Stimulated activated CD4-positive, alpha-beta T cell treated with anti-CD3 and anti-CD28 coated beads, Interleukin-4, amount 100 ng/mL, for 1 hour (primary cell): Measurements from ENCODE around the gene CDS1.
"Not testable (repeated sequence)": the region's sequence is repeated elsewhere in the genome, so short reads cannot be mapped to it uniquely, and the experiment has no call there.

Experiments
- DNase-seq: peaks from one replicate; pipeline ENCODE4 v3.0.0-alpha.2; 2020

Gene CDS1

DNA sequence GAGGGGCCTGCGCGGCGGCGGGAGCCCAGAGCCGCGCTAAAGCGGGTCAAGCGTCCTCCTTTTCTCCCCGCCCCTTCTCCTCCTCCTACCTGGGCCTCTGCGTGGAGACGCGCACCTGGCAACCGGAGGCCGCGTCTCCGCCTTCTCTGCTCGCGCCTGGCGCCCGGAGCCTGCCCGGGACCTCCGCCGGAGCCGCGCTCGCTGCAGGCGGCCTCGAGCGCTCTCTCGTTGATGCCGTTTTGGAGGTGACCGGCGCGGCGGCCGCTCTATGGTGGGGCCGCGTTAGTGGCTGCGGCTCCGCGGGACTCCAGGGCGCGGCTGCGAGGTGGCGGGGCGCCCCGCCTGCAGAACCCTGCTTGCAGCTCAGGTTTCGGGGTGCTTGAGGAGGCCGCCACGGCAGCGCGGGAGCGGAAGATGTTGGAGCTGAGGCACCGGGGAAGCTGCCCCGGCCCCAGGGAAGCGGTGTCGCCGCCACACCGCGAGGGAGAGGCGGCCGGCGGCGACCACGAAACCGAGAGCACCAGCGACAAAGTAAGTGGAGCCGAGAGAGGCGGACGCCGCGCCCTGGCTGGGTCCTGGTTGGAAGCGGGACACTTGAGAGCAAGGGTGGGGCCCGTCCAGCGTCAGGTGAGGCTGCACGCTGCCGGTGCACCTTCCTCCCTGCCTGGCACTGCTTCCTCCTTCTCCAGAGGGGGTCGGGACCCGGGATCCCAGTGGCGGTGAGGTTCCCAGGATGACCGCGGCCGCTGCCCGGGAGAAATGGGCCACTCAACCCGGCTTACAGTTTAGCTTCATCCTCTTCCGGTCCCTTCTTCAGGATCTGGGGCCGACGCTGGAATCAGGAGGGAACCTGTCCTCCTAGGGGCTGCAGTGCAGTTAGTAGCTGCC is at the start of gene CDS1:
Gene CDS1 (plus strand): TSS at position 140 of the 888 bp plus-strand sequence. CDS start 275 bp downstream, at position 415.
- DNase-seq = peak; percentile 15

DNA sequence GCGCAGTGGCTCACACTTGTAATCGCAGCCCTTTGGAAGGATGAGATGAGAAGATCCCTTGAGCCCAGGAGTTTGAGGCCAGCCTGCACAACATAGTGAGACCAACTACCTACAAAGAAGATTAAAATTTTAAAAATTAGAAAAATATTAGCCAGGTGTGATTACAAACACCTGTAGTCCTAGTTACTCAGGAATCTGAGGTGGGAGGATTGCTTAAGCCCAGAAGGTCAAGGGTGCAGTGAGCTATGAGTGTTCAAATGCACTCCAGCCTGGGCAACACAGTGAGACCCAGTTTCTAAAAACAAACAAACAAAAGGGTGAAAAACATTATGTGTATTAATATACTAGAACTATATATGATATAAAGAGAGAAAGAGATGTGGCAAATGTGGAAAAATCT is 47.0 kb upstream of the CDS1 start:
- DNase-seq = no peak

DNA sequence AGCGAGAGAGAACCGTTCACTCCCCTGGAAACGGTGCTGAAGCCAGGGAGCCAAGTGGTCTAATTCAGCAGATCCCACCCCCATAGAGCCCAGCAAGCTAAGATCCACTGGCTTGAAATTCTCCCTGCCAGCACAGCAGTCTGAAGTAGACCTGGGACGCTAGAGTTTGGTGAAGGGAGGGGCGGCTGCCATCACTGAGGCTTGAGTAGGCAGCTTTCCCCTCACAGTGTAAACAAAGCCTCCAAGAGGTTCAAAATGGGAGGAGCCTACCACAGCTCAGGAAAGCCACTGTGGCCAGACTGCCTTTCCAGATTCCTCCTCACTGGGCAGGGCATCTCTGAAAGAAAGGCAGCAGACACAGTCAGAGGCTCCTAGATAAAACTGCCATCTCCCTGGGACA is 37.8 kb upstream of the CDS1 start:
- no peak for DNase-seq

DNA sequence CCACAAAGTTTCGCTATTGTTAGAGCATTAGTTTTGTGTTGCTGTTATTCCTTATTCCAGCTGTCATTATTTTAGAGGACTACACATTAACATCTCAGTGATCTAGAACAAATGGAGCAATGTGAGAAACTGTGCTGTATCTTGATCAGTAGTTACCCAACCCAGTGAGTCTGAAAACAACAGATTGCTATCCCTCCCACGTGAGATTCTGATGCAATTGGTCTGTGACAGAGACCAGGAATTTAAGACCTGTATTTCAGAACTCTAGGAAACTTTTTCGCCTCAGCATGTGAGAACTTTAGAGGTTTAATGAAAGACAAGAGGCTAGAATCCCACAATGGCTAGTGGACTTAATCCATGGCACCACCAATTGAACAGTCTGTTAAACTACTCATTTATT is 35.7 kb upstream of the CDS1 start:
- DNase-seq = no peak

DNA sequence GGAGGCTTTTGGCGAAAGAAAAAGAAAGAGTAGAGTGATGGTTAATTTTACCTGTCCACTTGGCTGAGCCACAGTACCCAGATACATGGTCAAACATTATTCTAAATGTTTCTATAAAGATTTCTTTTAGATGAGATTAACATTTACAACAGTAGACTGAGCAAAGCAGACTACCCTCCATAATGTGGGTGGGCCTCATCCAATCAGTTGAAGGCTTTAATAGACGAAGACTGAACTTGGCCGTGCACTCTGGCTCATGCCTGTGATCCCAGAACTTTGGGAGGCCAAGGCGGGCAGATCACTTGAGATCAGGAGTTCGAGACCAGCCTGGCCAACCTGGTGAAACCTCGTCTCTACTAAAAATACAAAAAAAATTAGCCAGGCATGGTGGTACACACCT is 33.7 kb upstream of the CDS1 start:
- not testable (repeated sequence) for DNase-seq

DNA sequence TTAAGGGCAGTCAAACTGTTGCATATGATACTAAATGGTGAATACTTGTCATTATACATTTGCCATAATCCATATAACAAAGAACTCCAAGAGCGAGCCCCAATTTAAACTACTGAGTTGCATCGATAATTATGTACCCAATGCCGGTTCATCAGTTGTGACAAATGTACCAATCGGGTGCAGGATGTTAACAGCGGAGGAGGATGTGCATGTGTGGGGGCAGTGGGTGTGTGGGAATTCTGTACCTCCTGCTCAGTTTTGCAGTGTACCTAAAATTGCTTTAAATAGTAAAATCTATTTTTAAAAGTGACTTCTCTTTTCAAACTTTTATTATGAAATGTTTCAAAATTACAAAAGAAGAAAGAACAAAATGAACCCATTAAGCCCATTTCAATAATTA is 20.8 kb upstream of the CDS1 start:
- no peak for DNase-seq

DNA sequence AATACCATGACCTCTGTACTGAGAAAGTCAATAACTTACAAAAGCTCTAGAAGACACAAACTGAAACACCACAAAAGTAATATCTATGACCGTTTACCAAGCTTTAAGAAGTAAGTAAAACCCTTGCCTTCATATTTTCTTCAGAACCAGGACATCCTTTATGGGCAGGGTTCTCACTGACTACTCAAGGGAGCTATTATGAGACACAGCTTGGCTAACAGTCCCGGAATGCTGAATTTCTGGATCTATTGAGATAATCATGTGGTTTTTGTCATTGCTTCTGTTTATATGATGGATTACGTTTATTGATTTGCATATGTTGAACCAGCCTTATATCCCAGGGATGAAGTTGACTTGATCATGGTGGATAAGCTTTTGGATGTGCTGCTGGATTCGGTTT is 19.9 kb upstream of the CDS1 start:
- DNase-seq = no peak

DNA sequence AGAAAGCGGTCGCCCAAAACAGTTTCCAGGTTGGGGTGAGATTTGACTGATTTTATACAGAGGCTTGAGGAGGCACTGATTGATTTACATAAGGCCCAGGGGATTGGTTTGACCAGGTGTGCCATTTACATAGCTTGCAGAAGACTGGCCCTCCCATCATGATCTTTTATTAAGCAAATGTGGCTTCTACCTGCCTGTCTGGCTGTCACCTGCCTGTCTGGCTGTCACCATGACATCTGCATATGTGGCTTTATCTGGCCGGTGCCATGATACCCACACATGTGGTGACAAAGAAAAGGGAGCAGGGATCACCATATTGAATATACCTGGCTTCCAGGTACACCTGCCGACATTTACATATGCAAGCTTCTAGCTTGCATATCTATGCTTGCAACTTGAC is 17.0 kb upstream of the CDS1 start:
- no peak for DNase-seq

DNA sequence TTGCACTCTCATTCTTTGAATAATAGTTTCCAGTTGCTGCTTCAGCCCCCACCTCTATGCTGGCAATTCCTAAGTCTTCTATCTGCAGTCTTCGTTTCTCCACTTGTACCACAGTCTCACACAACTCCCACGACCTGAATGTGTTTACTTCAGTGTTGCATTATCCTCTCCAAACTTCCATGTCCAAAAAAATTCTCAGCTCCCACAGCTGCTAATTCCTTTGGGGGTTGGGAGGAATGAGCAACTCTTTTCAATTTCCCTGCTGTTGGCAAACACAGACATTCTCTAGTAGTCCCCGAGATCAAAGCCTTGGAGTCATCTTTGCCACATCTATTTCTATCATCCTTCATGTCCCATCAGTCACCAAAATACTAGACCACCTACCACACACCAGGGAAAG is 14.4 kb upstream of the CDS1 start:
- DNase-seq = no peak

DNA sequence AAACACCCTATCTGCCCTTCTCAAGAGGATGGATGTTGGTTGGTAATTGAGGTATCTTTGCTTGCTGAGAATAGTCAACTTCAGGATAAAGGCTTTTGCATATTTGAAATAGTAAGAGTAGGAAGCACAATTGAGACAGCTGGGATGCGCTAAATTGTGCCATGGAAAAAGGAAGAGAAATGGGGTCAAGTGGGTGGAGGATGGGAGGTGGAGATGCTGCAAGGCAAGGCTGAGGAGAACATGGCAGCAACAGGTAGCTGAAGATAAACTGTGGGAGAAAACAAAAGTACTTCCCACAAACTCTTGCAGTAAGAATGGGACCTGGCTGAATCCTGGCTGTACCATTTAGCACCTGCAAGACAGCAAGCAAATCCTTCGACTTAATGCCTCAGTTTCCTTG is 13.9 kb upstream of the CDS1 start:
- no peak for DNase-seq

DNA sequence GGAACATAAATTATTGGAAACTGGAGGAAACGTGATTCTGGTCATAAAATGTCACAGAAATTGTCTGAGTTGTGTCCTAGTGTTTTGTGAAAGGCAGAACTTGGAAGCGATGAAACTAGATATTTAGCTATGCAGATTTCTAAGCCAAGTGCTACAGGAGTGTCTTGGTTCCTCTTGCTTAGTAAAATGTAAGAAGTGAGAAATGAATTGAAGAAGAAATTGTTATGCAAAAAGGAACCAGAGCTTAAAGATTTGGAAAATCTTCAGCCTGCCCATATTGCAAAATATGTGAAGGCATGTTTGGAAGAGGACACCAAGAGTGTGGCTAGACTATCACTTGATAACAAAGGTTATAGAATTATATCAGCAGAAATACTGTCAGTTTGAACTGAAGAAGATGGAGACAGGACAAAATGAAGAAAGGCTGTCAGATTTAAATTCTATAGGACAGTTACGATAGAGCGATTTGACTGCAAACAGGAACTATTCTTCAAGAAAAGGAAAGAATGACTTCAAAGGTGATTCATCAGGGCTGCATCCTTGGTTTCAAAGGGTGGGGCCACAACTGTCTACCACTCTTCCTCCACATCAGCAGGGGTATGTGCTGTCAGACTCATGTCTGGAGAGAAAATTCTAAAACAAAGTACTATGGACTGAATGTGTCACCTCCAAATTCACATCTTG is 9.4 kb upstream of the CDS1 start:
- no peak for DNase-seq

DNA sequence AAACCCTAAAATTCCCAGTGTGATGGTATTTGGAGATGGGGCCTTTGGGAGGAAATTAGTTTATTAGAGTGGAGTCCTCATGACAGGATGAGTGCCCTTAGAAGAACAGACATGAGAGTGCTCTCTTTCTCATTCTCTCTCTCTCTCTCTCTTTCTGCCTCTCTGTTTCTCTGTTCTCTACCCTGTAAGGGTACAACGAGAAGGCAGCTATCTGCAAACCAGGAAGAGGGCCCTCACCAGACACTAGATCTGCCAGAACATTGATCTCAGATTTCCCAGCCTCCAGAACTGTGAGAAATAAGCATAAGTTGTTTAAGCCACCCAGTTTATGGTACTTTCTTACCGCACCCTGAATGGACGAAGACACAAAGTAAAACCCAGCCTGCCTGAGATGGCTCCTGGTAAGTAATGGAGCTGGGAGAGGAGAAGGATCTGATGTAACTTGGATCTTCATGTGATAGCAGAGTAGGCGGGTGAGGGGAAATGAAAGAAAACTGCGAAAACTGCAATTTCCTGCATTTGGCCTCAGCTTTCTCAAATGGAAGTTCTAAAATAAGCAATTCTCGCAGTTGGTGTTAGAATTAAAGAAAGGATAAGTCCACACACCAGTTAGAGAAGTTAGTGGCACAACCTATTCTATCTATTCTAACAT is 8.7 kb upstream of the CDS1 start:
- DNase-seq = no peak

DNA sequence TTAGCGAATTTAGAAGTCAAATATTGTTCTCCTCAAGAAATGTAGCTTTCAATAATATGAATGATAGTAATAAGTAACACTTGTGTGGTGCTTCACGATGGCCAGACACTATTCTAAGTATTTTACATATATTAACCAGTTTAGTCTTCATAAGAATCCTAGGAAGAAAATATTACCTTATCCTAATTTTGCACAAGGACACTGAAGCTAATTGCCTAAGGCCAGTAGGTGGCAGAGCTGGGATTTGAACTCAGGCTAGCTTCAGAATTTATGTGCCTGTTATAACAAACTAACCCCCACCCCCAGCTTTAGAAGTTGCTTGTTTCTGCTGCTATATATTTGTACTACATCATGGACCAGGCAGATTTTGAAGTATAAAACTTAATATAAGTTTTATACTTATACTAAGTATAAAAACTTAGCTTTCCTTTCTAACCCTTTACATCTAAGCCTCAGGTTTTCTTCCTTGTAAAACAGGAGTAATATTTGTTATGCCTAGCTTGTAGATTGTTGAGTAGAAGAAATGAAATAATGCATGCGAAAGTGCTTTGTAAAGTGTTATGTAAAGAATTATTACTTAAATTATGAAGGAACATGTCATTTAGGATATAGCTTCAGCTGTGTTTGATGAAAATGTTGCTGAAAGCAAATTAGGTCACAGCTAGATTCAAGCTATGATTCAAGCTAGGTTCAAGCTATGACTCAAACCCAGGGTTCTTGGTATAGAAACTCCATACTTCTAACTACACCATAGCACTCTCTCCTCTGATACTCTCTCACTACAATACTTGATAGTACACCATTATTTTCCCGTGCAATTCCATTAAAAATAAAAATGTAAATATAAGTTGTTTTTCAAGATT is 4.2 kb upstream of the CDS1 start:
- DNase-seq = no peak

DNA sequence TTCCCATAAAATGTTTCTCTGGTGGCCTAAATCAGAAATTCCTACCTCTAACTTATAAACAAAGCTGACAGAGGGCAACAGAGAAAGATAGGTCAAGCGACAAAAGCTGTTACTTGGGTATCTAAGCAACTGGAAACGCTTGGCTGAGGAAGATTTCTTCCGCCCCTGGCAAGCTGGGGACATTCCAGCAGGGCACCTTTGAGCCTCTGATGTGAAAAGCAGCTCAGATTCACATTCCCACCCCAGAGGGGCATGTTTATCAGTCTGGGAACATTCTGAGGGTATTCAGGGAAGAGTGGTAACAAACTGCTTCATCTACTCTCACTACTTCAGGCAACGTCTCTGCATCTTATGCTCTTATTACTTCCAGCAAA is 3.5 kb upstream of the CDS1 start:
- DNase-seq = no peak

DNA sequence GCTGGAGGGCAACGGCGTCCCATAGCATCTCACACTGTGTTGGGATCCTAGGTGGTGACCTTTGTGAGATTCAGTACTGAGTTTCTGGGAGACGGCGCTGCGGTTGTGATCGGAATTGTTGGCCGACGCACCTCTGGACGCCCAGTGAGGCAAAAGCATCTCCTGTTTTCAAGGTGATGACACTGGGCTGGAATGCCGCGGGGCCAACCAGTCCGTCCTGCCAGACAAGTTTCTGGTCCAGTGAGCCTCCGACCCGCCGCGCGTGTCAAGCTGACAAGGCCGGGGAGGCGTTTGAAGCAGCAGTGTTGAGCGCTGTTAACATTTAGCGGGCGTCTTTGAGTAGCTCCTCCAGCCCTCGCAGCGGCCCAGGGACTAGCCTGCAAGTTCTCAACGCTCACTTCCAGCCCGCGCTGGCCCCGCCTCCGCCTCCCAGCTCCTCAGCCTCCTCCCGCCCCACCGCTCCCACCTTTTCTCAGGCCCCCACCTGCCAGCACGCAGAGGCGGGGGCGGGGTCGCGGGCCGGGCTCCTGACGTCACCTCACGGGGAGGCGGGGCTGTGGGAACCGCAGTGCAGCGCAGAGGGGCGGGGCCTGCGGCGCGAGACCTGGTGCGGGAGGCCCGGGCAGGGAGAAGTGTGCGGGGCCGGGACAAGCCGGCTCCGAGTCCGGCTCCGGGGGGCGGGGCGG is 482 bp upstream of the CDS1 start:
- DNase-seq = peak; percentile 91

DNA sequence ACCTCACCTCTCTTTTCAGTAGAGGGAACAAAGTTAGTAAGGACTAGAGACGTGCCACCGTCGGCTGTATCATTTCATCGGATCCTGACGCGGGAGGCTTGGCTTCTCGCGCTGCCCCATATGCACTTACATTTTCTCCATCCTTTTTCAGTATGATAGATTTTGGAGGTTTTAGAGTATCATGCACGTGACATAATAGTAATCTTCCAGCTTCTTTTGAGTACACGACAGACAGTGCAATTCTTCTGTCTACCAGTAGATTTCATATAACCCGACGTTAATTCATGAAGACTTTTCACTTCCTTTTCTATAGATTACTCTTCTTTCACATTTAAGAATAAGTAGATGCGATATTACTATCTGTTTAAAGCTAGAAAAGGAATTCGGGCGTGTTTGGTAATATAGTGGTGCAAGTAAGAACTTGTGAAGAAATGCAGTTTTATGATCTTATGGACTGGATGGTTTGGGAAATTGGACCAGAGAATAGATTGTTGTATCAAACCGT is 1.0 kb downstream of the CDS1 start:
- no peak for DNase-seq

DNA sequence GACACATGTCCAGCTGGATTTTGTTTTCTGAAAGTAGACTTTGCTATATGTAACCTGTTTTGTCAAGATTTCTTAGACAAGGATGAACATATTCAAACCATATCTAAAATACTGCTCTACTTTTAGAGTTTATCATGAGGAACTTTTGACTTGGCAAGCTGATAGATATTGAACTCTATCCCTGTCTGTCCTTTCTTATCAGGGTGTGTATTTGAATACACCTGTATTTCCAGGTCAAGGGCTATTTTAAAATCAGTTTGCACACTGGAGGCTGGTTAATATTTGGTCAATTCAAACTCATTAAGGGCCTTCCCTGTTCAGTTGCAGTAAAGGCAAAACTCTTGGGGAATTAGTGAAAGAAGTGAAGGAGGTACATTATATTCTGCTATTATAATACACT is 2.3 kb downstream of the CDS1 start:
- no peak for DNase-seq

DNA sequence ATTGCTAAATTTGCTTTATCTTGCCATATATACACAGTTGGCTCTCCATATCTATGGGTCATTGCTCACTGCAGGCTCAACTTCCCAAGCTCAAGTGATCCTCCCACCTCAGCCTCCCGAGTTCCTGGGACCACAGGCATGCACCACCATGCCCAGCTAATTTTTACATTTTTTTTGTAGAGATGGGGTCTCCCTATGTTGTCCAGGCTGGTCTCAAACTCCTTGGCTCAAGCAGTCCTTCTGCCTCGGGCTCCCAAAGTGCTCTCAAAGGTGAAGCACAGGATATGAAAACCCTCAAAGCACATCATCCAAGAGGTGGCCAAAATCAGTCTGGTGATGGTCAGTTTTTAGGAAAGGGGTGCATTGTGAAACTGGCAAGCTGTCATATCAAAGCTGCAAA is 11.8 kb downstream of the CDS1 start:
- DNase-seq = no peak

DNA sequence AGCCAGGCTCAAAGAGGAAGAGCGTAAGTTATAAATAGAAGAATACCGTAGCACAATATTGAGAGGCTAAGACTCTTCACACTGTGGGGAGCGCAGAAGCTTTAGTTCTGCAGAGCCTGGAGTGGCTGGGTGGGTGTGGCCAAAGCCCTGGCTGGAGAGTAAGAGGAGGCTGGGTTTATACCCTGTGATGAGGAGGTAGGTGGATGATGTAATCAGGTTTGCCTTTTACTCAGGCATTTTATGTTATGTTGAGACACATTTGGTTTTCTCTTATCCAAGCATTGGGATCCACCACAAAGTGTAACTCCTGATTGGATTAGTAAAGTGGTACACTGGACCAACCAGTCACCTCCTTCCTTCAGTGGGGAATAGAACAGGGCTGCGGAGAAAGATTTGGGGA is 13.9 kb downstream of the CDS1 start:
- DNase-seq = no peak

DNA sequence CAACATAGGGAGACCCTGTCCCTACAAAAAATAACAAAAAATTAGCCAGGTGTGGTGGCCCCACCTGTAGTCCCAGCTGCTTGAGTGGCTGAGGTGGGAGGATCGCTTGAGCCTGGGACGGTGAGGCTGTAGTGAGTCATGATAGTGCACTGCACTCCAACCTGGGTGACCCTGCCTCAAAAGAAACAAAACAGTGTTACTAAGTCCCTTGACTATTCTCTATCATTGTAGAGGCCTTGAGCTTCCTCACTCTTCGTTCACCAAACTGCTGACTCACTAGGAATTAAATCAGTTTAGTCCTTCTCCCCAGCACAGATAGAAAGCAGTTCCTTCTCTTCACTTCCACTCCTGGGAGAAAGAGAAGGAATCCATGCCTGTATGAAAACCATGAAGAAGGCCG is 14.5 kb downstream of the CDS1 start:
- DNase-seq = no peak

DNA sequence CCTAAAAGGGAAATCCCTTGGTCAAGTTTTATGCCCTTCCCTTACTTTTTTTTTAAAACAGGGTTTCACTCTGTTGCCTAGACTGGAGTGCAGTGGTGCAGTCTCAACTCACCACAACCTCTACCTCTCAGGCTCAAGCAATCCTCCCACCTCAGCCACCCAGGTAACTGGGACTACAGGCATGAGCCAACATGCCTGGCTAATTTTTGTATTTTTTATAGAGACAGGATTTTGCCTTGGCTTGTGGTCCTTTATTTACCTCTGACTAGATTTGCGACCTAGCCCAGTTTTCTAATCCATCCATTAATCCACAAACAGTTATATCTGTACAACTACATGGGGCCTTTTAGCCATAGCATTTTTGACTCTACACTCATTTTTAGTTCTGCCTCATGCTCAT is 23.7 kb downstream of the CDS1 start:
- DNase-seq = no peak

DNA sequence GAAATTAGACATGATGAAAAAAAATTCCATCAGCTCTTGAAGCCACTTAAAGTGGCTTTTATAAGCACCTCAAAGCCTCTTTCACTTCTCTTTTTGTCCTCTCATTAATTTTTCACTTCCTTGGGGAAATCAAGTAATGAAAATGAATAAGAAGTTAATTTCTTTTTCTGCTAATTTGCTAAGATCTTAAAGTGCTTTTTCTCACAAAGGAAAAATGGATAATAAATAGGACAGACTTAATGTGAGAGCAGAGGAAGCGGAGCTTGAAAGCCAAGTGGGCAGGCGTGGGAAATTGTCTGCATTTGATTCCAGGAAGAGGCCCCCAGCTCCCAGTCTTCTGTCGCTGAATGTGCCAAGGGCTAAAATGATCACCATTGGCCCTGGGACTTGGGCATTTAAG is 28.6 kb downstream of the CDS1 start:
- DNase-seq = no peak
